D721Med (cell line): Measurements from ENCODE around the gene CNTN4.

ENCODE experiments used
- DNase-seq: peaks from one replicate; pipeline ENCODE4 v3.0.0; 2011; ENCODE audit warnings: low spot score; ENCODE audit not compliant: insufficient read length
- FAIRE-seq: peaks from 2 replicates; lab custom pipeline; 2011; peaks lifted over from hg19 to GRCh38; lab: Jason Lieb, UNC
- CTCF ChIP-seq: IDR thresholded peaks from 2 replicates; pipeline ENCODE4 v1.5.1; 2012; ENCODE audit warnings: mild to moderate bottlenecking, control low read depth; ENCODE audit not compliant: insufficient read depth; ENCODE audit errors: missing control alignments

The CNTN4 gene

GRCh38 chr3:3071136-3071535 lies 972.5 kb downstream of the CNTN4 start:
- FAIRE-seq (no peak), DNase-seq (no peak)
- no peak for TF ChIP-seq CTCF

GRCh38 chr3:3074551-3075257 lies 976.0 kb downstream of the CNTN4 start:
- FAIRE-seq (no peak), DNase-seq (no peak)
- no peak for TF ChIP-seq CTCF

DNA sequence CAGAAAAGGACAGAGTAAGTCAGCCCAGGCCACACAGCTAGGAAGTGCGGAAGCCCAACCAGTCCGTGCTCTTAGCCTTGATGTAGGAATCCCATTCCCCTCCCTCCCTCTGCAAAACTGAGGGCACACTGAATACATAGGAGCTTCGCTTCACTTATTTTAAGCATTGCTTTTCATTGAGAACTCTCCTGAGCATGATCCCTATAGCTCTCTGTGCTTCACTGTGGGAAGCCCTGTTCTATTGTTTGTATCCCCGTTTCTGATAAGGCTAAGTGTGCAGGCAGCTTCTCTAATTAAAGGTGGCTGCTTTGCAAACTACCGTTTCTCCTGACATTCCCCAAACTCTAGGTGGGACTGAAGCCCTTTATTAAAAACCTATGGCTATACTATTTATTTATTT lies 981.6 kb downstream of the CNTN4 start:
- DNase-seq (no peak), FAIRE-seq (no peak)

GRCh38 chr3:3081381-3082233 lies 982.9 kb downstream of the CNTN4 start:
- FAIRE-seq, result no peak
- DNase-seq, result no peak
- no peak for TF ChIP-seq CTCF

More for the DNA sequence above, 981.6 kb downstream of the CNTN4 start:
- no peak for TF ChIP-seq CTCF

DNA sequence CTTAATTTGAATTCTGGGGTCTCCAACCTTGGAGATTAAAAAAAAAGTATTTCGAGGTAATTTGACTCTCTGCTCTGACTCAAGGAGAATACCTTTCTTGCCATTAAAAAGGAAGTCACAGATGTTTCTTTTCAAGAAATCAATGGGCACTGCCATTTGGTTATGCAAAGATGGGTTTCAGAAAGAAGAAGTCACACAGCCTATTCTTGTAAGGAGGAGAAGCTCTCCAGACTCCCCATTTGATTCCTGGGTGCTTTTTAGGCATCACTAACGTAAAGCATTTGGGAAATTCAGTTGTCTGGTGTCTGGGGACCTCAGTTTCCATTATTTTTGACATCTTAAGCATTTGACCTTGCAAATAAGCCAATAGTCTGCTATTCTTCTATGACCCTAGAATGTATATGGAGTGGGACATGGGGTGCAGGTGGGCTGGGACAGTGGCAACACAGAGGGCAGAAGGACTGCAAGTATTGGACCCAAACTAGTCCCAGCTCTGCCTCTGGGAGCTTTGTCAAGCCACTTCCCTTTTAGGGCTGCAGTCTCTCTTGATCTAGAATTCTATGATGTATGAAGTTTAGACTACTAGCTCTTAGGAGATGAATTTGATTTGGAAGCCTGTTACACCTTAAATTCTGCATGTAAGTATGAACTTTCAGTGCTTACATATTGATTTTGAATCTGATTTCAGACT lies 983.7 kb downstream of the CNTN4 start:
- FAIRE-seq, result no peak
- no peak for DNase-seq
- TF ChIP-seq CTCF, result no peak

DNA sequence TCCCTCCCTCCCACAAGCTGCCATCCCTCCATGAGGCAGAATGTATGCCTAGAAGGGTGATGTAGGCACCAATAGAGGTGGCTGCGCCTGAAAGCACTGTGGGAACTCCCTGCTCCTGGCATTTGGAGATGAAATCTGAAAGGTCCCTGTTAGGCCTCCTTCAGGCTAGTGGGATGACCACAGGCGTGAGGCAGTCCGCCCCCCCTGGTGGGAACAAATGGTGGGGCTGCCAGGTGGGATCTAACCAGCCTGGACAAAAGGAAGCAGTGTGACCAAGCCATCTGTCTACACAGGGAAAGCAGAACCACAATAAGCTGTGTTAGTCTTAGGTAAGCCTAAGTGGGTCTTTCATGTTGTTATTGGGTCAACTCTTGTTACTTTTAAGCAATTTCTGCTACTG lies 986.2 kb downstream of the CNTN4 start:
- DNase-seq (no peak), FAIRE-seq (no peak)
- TF ChIP-seq CTCF, result no peak

DNA sequence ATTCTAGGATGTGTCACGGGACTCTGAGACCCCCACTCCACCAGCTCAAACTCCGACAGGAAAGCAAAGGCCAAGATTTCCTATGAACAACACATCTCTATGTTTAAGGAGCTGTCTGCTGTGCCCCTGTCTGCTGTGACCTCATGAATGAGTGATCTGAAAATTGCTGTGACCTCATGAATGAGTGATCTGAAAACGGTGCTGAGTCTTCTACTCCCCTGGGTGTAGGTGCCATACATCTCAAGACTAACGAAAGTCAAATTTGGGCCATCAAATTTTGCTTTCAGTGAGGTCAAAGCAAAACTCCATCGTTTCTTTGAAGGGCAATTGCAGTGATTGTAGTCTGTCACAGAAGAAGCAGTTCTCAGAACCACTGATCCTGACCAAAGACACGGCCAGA lies 987.1 kb downstream of the CNTN4 start:
- no peak for DNase-seq
- no peak for TF ChIP-seq CTCF
- FAIRE-seq, result no peak
